ENCODE measurements around the gene POU4F1. TPM values are rescaled to one million over a fixed set of nuclear protein-coding genes. Genes with fewer than 3 reads are reported as not detected.

Gene POU4F1
- total and polyA plus RNA-seq, 2 donors (not counting 1 experiment from before 2014, with no cell fraction given) = 0.17 to 0.51 TPM

DNA sequence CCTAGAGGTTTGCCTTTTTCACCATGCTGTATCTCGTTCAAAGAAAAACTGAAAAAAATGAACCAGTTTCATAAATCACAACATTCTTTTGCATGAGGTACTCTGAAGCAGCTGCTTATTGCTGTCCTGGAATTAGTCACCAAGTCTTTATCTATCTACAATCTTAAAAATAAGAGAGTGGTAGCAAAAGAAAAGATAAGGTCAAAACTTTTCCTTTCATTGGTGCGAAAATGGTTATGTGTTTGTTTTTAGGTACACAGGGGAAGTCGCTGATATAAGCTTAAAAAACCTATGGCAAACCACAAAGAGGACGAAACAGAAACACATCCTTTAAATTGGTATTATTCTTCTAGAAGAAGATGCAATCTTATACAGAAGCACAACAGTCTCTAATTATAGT is 34.9 kb upstream of the POU4F1 start:
- Mint-ChIP-seq H3K4me1 (peaks cover 5% of the 10 kb centered on the region), H3K4me3 (no peak overlapping the region), H3K9me3 (ENCODE audit: insufficient read depth) (no peaks in the 10 kb centered on the region), H3K27ac (no peak overlapping the region), H3K27me3 (no peaks in the 10 kb centered on the region)
- ATAC-seq (ENCODE audit: low read depth) (no peak), DNase-seq (no peak)
- Histone ChIP-seq H2AFZ (ENCODE audit: insufficient read depth, low read depth, low read length, poor library complexity, severe bottlenecking) (no peak overlapping the region), H3K27me3 (replicated peaks in 1 of 4; ENCODE audit: control extremely low read depth in 1 of 4, control insufficient read depth in 3 of 4, insufficient read depth in 4 of 4, low read length in 3 of 4) (no peaks in the 10 kb centered on the region), H3K4me2 (replicated peaks; ENCODE audit: low read depth, low read length, poor library complexity, severe bottlenecking) (no peak overlapping the region), H3K9me3 (ENCODE audit: control extremely low read depth in 1 of 3, control insufficient read depth in 2 of 3, insufficient read depth in 1 of 3, low read length in 2 of 3) (no peaks in the 10 kb centered on the region), H3K4me3 (ENCODE audit: control extremely low read depth in 1 of 5, extremely low read depth in 1 of 5, insufficient read depth in 1 of 5, low read depth in 2 of 5, low read length in 4 of 5) (no peak overlapping the region), H4K20me1 (ENCODE audit: control insufficient read depth, insufficient read depth, low read length, poor library complexity, severe bottlenecking) (no peaks in the 10 kb centered on the region), H3K27ac (ENCODE audit: low read length in 2 of 2) (no peak overlapping the region), H3K79me2 (ENCODE audit: control insufficient read depth, insufficient read depth, low read length) (no peaks in the 10 kb centered on the region), H3K4me1 (ENCODE audit: control insufficient read depth in 2 of 2, insufficient read depth in 2 of 2, low read length in 2 of 2) (no peaks in the 10 kb centered on the region), H3K36me3 (replicated peaks in 1 of 2; ENCODE audit: control extremely low read depth in 1 of 2, control insufficient read depth in 1 of 2, extremely low read depth in 1 of 2, insufficient read depth in 2 of 2, low read length in 1 of 2) (peaks cover 9 to 34% of the 10 kb centered on the region in 2 experiments), H3K9ac (ENCODE audit: low read length) (no peak overlapping the region)
- TF ChIP-seq, protein P1, sequence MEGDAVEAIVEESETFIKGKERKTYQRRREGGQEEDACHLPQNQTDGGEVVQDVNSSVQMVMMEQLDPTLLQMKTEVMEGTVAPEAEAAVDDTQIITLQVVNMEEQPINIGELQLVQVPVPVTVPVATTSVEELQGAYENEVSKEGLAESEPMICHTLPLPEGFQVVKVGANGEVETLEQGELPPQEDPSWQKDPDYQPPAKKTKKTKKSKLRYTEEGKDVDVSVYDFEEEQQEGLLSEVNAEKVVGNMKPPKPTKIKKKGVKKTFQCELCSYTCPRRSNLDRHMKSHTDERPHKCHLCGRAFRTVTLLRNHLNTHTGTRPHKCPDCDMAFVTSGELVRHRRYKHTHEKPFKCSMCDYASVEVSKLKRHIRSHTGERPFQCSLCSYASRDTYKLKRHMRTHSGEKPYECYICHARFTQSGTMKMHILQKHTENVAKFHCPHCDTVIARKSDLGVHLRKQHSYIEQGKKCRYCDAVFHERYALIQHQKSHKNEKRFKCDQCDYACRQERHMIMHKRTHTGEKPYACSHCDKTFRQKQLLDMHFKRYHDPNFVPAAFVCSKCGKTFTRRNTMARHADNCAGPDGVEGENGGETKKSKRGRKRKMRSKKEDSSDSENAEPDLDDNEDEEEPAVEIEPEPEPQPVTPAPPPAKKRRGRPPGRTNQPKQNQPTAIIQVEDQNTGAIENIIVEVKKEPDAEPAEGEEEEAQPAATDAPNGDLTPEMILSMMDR (IDR thresholded peaks at IDR 0.05) = no peak
- TF ChIP-seq EZH2 (IDR thresholded peaks at IDR 0.05; ENCODE audit: borderline replicate concordance, insufficient read depth, low read depth, low read length, poor library complexity, severe bottlenecking) = no peak
- WGBS (ENCODE audit: insufficient coverage) = no CpG with 5 or more reads among the region's 4 CpGs
- intact Hi-C loops (cut with micrococcal nuclease) = no loop called here
- ChIA-PET CTCF (interaction anchor here (0.6 kb wide), 1 partner anchor 786 kb away, joined by 3 read pairs; no protein-coding TSS in a partner anchor), POLR2A (no interaction called here)

GRCh38 chr13:78636495-78636894 is 33.1 kb upstream of the POU4F1 start:
- Mint-ChIP-seq H3K4me1 (peaks cover 5% of the 10 kb centered on the region), H3K9me3 (ENCODE audit: insufficient read depth) (no peaks in the 10 kb centered on the region), H3K27ac (no peak overlapping the region), H3K27me3 (no peaks in the 10 kb centered on the region), H3K4me3 (no peak overlapping the region)
- H3K9me3 ChIP-seq (ENCODE audit: control extremely low read depth in 1 of 3, control insufficient read depth in 2 of 3, insufficient read depth in 1 of 3, low read length in 2 of 3) = no peaks in the 10 kb centered on the region
- no peak overlapping the region for H3K4me3 ChIP-seq (ENCODE audit: control extremely low read depth in 1 of 5, extremely low read depth in 1 of 5, insufficient read depth in 1 of 5, low read depth in 2 of 5, low read length in 4 of 5)
- no peak overlapping the region for H3K9ac ChIP-seq (ENCODE audit: low read length)
- DNase-seq (no peak), ATAC-seq (ENCODE audit: low read depth) (no peak)
- H3K4me2 ChIP-seq (replicated peaks; ENCODE audit: low read depth, low read length, poor library complexity, severe bottlenecking) = no peak overlapping the region
- TF ChIP-seq, protein P1 (IDR thresholded peaks at IDR 0.05) = no peak
- TF ChIP-seq EZH2 (IDR thresholded peaks at IDR 0.05; ENCODE audit: borderline replicate concordance, insufficient read depth, low read depth, low read length, poor library complexity, severe bottlenecking) = no peak
- intact Hi-C loops (cut with micrococcal nuclease) = no loop called here
- H3K27me3 ChIP-seq (replicated peaks in 1 of 4; ENCODE audit: control extremely low read depth in 1 of 4, control insufficient read depth in 3 of 4, insufficient read depth in 4 of 4, low read length in 3 of 4) = no peaks in the 10 kb centered on the region
- H3K4me1 ChIP-seq (ENCODE audit: control insufficient read depth in 2 of 2, insufficient read depth in 2 of 2, low read length in 2 of 2) = no peaks in the 10 kb centered on the region
- no peaks in the 10 kb centered on the region for H3K79me2 ChIP-seq (ENCODE audit: control insufficient read depth, insufficient read depth, low read length)
- peaks cover 9 to 44% of the 10 kb centered on the region in 2 experiments for H3K36me3 ChIP-seq (replicated peaks in 1 of 2; ENCODE audit: control extremely low read depth in 1 of 2, control insufficient read depth in 1 of 2, extremely low read depth in 1 of 2, insufficient read depth in 2 of 2, low read length in 1 of 2)
- H3K27ac ChIP-seq (ENCODE audit: low read length in 2 of 2) = no peak overlapping the region
- POLR2A ChIA-PET = no interaction called here
- H2AFZ ChIP-seq (ENCODE audit: insufficient read depth, low read depth, low read length, poor library complexity, severe bottlenecking) = no peak overlapping the region
- no peaks in the 10 kb centered on the region for H4K20me1 ChIP-seq (ENCODE audit: control insufficient read depth, insufficient read depth, low read length, poor library complexity, severe bottlenecking)
- CTCF ChIA-PET = no interaction called here

Data from B cell (primary cell).